A673 (cell line): Measurements from ENCODE around the gene HMCES. TPM values are rescaled to one million over a fixed set of nuclear protein-coding genes. Genes with fewer than 3 reads are reported as not detected.
A peak's percentile ranks its signal among the peaks of the same experiment; 100 is the strongest.

Experiments used
- BruUV-seq: library from RNA; stranded (reverse); fragments of 400-500 nt; replicated peaks from 2 replicates; lab custom pipeline; 2021; lab: Mats Ljungman, UMichigan
- CTCF ChIA-PET: fragments of 300-600 bp; sonication (Branson Sonifier 250); formaldehyde crosslinking; loops from one replicate; lab custom pipeline; 2022; ENCODE audit warnings: antibody characterized with exemption; lab: Charles Lee
- POLR2A ChIA-PET: fragments of 300-600 bp; sonication (Branson Sonifier 250); formaldehyde crosslinking; loops from one replicate; lab custom pipeline; 2022; ENCODE audit warnings: antibody characterized with exemption; ENCODE audit not compliant: low non-redundant PET; lab: Charles Lee
- DNase-seq: peaks from one replicate; pipeline ENCODE4 v3.0.0-alpha.2; 2015; ENCODE audit warnings: low spot score
- H3K27ac ChIP-seq: fragments of 200-600 bp; sonication (generic); 2 replicates; pipeline ENCODE4 v1.5.1; 2016; ENCODE audit warnings: mixed run types, low read depth, mild to moderate bottlenecking, mixed read lengths, antibody characterized with exemption, low read length; ENCODE audit not compliant: poor library complexity, severe bottlenecking
- H3K27me3 ChIP-seq: fragments of 200-600 bp; sonication (generic); replicated peaks from 2 replicates; pipeline ENCODE4 v1.6.1; 2017; ENCODE audit warnings: mixed run types, low read depth, mild to moderate bottlenecking, mixed read lengths, antibody characterized with exemption, low read length; ENCODE audit not compliant: insufficient read depth, poor library complexity
- H3K36me3 ChIP-seq: fragments of 200-600 bp; sonication (generic); 2 replicates; pipeline ENCODE4 v1.6.1; 2016; ENCODE audit warnings: mixed run types, mild to moderate bottlenecking, mixed read lengths, antibody characterized with exemption, low read length; ENCODE audit not compliant: insufficient read depth, poor library complexity, severe bottlenecking
- H3K4me1 ChIP-seq: fragments of 200-600 bp; sonication (generic); 2 replicates; pipeline ENCODE4 v1.6.1; 2017; ENCODE audit warnings: mixed run types, mild to moderate bottlenecking, mixed read lengths, antibody characterized with exemption, low read length; ENCODE audit not compliant: insufficient read depth, poor library complexity, severe bottlenecking
- H3K4me3 ChIP-seq: fragments of 200-600 bp; sonication (generic); 2 replicates; pipeline ENCODE4 v1.5.1; 2016; ENCODE audit warnings: low read depth, mixed run types, mild to moderate bottlenecking, mixed read lengths, low read length; ENCODE audit not compliant: poor library complexity, severe bottlenecking
- H3K9me3 ChIP-seq: fragments of 200-600 bp; sonication (generic); 2 replicates; pipeline ENCODE4 v1.6.1; 2016; ENCODE audit warnings: mixed run types, low read depth, mild to moderate bottlenecking, mixed read lengths, antibody characterized with exemption, low read length; ENCODE audit not compliant: poor library complexity, severe bottlenecking
- EZH2 ChIP-seq: fragments of 200-600 bp; sonication (generic); IDR thresholded peaks from 2 replicates; pipeline ENCODE4 v1.6.1; 2017; ENCODE audit warnings: borderline replicate concordance, low read depth, mild to moderate bottlenecking, mixed read lengths, antibody characterized with exemption, low read length; ENCODE audit not compliant: poor library complexity, severe bottlenecking
- intact Hi-C: fragments of 100-400 bp; cut with micrococcal nuclease; formaldehyde crosslinking; loops from one replicate; pipeline ENCODE4 v1.10.0; 2022; ENCODE audit not compliant: unreplicated experiment
- total RNA-seq: library from RNA; stranded (reverse); gene quantifications from 2 replicates; pipeline ENCODE4 v1.2.3, GENCODE V29; 2021
- TF ChIP-seq, protein P1 (sequence below): fragments of 300-800, 200-600 bp; sonication (generic); conservative IDR thresholded peaks from 2 replicates; pipeline ENCODE4 v1.5.1; 2017; ENCODE audit warnings: low read depth, mild to moderate bottlenecking, antibody characterized with exemption, low read length, moderate library complexity, mixed read lengths

HMCES gene
- total RNA-seq, 1 experiment from 2014 or later = 52.2 TPM

- peak; percentile 92 for DNase-seq
- H3K36me3 ChIP-seq = peaks cover 4% of the 10 kb centered on the region
- ChIA-PET CTCF (no interaction called here), POLR2A (no interaction called here)
- intact Hi-C loops = no loop called here
- H3K27me3 ChIP-seq = no peaks in the 10 kb centered on the region
- peak overlapping the region; percentile 4 for H3K27ac ChIP-seq
- no peak for TF ChIP-seq EZH2
- TF ChIP-seq, protein P1, sequence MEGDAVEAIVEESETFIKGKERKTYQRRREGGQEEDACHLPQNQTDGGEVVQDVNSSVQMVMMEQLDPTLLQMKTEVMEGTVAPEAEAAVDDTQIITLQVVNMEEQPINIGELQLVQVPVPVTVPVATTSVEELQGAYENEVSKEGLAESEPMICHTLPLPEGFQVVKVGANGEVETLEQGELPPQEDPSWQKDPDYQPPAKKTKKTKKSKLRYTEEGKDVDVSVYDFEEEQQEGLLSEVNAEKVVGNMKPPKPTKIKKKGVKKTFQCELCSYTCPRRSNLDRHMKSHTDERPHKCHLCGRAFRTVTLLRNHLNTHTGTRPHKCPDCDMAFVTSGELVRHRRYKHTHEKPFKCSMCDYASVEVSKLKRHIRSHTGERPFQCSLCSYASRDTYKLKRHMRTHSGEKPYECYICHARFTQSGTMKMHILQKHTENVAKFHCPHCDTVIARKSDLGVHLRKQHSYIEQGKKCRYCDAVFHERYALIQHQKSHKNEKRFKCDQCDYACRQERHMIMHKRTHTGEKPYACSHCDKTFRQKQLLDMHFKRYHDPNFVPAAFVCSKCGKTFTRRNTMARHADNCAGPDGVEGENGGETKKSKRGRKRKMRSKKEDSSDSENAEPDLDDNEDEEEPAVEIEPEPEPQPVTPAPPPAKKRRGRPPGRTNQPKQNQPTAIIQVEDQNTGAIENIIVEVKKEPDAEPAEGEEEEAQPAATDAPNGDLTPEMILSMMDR = no peak
- no peaks in the 10 kb centered on the region for H3K9me3 ChIP-seq
- peaks cover 13% of the 10 kb centered on the region for H3K4me1 ChIP-seq
- no peak overlapping the region for H3K4me3 ChIP-seq
- no TSS peak for BruUV-seq
These were observed 27.0 kb downstream of the HMCES start for GRCh38 chr3:129305592-129306091.

GRCh38 chr3:129308636-129309035 lies 30.0 kb downstream of the HMCES start:
- no peaks in the 10 kb centered on the region for H3K9me3 ChIP-seq
- no peaks in the 10 kb centered on the region for H3K36me3 ChIP-seq
- H3K4me1 ChIP-seq = peaks cover 13% of the 10 kb centered on the region
- H3K27me3 ChIP-seq = no peaks in the 10 kb centered on the region
- no peak for TF ChIP-seq EZH2
- TF ChIP-seq, protein P1 = no peak
- BruUV-seq = no TSS peak
- no peak for DNase-seq
- ChIA-PET POLR2A (no interaction called here), CTCF (no interaction called here)
- H3K4me3 ChIP-seq = no peak overlapping the region
- intact Hi-C loops = no loop called here
- H3K27ac ChIP-seq = no peak overlapping the region

DNA sequence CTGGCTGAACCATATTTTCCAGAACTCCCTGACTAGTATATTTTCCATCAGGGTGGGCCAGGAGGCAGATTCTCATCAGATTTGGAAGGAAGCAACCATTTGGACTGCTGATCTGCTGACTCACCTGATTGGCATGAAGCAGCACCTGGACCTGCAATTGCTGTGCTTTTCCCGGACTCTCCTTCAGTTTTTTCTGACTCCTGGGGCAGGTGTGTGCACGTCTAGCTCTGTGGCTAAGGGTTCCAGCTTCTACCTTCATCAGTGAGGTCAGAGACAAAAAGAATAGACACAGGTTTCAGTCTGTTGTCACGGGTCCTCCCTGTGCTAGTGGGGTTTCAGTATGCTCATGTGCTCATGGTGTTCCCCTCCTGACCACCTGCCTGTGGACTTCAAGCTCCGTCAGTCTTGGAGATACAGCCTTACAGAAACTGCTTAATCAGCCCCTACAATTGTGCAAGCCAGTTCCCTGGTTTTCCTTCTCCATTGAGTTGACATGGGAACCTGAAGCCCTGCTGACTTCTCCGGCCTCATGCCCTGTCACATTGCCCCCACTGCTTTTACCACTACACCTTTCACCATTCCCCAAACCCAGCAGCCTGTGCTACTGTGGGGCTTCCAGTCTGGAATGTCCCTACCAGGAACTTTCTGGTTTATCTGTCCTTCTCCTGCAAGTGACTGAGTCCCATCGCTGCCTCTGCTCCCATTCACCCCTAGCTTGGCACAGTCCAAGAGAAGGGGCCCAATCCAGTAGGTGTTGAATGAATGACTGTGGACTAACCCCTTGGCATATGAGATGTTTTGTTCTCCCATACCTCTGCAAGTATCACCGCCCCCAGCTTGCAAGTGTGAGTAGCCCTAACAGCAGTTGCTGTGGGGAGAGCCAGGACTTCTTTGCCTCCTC lies 31.7 kb downstream of the HMCES start:
- POLR2A ChIA-PET = interaction anchor here (0.6 kb wide), 1 partner anchor 25 kb away, joined by 3 read pairs; no protein-coding TSS in a partner anchor
- no peak for DNase-seq

More for the DNA sequence above, 31.7 kb downstream of the HMCES start:
- CTCF ChIA-PET = no interaction called here
- Histone ChIP-seq H3K27ac (no peak overlapping the region), H3K4me3 (no peak overlapping the region), H3K9me3 (no peaks in the 10 kb centered on the region), H3K4me1 (peaks cover 18% of the 10 kb centered on the region), H3K36me3 (no peaks in the 10 kb centered on the region), H3K27me3 (no peaks in the 10 kb centered on the region)
- BruUV-seq = no TSS peak
- no peak for TF ChIP-seq EZH2
- TF ChIP-seq, protein P1 = no peak
- intact Hi-C loops = no loop called here
